ENCODE measurements around the gene ERI3.

DNA sequence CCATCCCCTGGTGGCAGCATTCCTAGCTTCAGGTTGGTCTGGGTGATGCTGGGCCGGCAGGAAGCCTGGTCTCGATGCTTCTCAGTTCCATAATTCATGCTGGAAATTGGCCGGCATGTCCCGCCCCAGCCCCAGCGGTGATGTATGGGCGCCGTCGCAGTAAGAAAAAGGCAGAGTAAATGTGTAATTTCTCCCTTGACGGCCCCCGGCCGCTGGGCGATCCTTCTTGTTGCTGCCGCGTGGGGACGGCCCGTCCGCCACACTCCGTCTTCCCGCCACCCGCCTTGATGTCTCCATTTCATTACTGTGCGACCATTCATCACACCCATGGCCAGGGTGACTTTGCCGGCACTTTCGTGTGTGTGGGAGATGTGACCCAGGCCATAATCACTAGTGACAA is 133.3 kb downstream of the ERI3 start:
- TF ChIP-seq POLR2A (IDR thresholded peaks at IDR 0.05; ENCODE audit: low read length), result no peak
- no peak for TF ChIP-seq HDAC2 (IDR thresholded peaks at IDR 0.05)
- TF ChIP-seq CTCF (IDR thresholded peaks at IDR 0.05), result no peak
- no peak for TF ChIP-seq EHMT2 (IDR thresholded peaks at IDR 0.05; ENCODE audit: low read depth)
- no peak for TF ChIP-seq NR3C1 (IDR thresholded peaks at IDR 0.05)
- TF ChIP-seq SREBF2 (IDR thresholded peaks at IDR 0.05), result no peak
- no peak for TF ChIP-seq BHLHE40 (IDR thresholded peaks at IDR 0.05; ENCODE audit: low read depth, low read length)
- TF ChIP-seq ESRRA (IDR thresholded peaks at IDR 0.05; ENCODE audit: borderline replicate concordance, low read length), result no peak
- no peak for TF ChIP-seq POLR2AphosphoS2 (conservative IDR thresholded peaks at IDR 0.05; ENCODE audit: low read length)
- TF ChIP-seq GATA3 (IDR thresholded peaks at IDR 0.05; ENCODE audit: borderline replicate concordance), result no peak
- TF ChIP-seq, protein P1, sequence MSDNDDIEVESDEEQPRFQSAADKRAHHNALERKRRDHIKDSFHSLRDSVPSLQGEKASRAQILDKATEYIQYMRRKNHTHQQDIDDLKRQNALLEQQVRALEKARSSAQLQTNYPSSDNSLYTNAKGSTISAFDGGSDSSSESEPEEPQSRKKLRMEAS (IDR thresholded peaks at IDR 0.05), result no peak
- TF ChIP-seq RCOR1 (IDR thresholded peaks at IDR 0.05; ENCODE audit: low read depth, low read length), result no peak
- no peak for TF ChIP-seq CEBPB (IDR thresholded peaks at IDR 0.05)
- TF ChIP-seq, protein P2, sequence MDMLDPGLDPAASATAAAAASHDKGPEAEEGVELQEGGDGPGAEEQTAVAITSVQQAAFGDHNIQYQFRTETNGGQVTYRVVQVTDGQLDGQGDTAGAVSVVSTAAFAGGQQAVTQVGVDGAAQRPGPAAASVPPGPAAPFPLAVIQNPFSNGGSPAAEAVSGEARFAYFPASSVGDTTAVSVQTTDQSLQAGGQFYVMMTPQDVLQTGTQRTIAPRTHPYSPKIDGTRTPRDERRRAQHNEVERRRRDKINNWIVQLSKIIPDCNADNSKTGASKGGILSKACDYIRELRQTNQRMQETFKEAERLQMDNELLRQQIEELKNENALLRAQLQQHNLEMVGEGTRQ (IDR thresholded peaks at IDR 0.05), result no peak
